Stimulated activated CD8-positive, alpha-beta memory T cell treated with anti-CD3 and anti-CD28 coated beads, Interleukin-4, amount 100 ng/mL, for 48 hours (primary cell): ENCODE data around the gene RPL28.

Experiments used
- DNase-seq: peaks from one replicate; pipeline ENCODE4 v3.0.0-alpha.2; 2020

Gene RPL28

DNA sequence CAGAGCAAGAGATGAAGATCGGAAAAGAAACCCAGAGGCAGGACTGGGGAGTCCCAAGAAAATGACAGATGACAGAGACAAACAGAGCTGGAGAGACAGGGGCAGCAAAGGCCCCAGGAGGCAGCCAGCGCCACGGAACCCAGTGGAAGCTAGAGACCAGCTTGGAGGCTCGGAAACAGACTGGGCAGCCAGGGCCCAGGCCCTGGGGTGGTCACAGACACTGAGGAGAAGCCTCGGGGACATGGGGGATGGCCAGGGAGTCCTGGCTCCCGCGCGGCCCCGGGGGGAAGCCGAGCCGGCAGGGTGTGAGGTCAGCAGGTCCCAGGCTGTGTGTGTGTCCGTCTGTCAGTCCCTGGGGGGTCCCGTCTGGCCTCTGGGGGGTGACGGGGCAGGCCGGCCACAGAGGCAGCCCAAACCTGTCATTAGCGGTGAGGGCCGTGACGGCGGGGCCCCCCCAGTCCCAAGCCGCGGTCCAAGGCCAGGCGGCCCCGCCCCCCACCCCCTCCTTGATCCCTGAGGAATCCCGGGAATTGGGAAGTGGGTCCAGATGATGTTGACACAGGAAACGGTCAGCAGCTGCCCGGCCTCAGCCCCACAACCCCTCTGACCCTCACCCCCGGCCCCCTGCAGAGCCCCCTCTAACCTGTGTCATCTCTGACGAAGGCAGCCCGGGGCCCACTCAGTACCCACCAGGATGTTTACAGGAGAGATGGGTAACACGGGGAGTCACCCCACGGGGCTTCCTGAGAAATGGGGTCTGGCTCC lies 11.6 kb upstream of the RPL28 start:
- DNase-seq, result no peak

DNA sequence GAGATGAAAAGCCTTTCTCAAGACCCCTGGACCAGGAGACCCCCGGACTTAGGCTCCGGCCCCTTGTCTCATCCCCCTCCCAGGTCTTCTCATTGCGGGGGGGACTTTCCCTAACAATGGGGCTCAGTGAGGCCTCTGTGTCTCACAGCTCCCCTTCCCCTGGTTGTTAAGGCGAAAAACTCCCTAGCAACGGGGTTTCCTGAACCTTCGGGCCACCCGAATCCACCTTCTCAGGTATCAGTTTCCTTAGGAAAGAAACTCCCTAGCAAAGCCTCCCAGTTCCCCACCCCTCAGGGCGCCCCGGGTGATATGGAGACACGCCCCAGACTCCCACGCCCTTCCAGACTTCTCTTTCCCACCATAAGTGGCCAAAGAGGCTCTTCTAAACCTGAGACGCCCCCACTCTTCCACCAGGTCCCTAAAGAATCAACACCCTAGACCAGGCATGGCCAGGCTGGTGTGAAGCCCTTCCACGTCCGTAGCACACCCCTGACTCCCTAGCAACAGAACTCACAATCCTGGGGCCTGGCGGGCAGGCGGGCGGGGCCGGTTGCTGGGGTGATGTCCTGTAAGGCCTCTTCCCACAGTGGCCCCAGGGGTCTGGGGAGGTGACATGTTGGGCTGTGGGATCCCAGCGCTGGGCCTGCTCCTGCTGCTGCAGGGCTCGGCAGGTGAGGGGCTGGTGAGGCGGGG lies 9.3 kb upstream of the RPL28 start, which contains the start of gene TMEM190:
Gene TMEM190, plus strand, starts transcription at position 586 of the 693 bp plus-strand sequence. Its CDS starts 28 bp downstream, at position 614.
- DNase-seq, result no peak

DNA sequence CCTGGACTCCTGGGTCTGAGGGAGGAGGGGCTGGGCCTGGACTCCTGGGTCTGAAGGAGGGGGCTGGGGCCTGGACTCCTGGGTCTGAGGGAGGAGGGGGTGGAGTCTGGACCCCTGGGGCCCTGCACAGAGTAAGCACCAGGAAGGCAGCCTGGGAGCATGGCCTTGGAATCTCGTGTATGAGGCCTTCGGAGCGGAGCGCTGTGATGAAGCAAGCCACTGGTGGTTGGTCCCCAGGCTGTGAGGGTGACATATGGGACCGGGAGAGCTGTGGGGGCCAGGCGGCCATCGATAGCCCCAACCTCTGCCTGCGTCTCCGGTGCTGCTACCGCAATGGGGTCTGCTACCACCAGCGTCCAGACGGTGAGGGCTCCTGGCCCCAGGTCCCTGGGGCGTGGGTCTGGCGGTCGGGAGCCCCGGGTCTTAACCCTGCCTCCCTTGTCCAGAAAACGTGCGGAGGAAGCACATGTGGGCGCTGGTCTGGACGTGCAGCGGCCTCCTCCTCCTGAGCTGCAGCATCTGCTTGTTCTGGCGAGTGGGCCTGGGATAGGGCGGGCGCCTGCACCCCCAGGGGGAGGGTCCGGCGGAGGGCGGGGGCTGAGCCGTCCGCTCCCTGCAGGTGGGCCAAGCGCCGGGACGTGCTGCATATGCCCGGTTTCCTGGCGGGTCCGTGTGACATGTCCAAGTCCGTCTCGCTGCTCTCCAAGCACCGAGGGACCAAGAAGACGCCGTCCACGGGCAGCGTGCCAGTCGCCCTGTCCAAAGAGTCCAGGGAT lies 8.2 kb upstream of the RPL28 start:
- no peak for DNase-seq

DNA sequence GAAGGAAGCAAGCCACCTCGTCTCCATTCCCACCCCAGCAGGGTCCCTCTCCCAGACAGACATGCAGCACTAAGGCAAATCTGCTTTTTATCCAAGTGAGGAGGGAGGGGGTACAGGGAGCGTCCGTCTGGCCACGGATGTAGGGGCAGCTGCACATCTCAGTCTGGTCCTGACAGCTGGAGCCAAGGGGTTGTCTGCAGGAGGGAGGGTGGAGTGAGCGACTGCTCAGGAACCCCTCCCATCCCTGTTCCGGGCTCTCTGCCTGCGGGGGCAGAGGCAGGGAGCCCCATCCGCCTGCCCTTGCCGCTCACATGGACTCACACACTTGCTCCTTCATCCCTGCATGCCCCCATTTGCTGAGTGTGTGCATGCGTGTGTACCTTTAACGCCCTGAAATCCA lies 6.6 kb upstream of the RPL28 start:
- DNase-seq, result no peak

DNA sequence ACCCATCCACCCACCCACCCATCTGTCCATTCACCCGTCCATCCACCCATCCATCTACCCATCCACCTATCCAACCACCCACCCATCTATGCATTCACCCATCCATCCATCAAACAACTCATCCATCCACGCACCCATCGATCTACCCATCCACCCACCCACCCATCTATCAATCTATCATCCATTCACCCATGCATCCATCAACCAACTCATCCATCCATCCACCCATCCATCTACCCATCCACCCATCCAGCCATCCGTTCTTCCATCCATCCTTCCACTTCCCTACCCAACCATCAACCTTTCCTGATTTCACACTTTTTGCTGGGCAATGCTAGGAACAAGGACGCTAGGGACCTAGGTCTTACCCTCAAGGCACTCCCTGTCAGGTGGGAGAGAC lies 3.7 kb upstream of the RPL28 start:
- DNase-seq, result no peak

DNA sequence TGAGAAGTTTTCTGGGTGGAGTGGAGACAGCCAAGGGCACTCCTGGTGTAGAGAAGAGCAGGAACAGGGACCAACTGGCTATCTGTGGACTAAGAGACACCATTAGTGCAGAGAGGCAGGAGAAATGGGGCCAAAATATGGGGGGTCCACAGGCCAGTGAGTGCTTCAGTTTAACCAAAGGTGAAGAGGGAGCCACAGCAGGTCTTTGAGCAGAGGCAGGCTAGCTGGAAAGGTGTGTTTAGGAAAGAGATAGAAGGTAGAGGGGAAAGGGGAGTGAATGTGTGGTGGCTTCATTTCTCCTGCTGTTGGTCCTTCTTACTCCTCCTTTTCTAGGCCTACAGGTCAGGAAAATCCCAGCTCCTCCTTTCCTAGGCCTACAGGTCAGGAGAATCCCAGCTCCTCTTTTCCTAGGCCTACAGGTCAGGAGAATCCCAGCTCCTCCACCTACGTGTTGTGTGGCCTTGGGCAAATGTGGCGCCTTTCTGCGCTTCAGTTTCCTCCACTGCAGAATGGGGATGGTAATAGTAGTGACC lies 3.1 kb upstream of the RPL28 start:
- DNase-seq, result no peak

DNA sequence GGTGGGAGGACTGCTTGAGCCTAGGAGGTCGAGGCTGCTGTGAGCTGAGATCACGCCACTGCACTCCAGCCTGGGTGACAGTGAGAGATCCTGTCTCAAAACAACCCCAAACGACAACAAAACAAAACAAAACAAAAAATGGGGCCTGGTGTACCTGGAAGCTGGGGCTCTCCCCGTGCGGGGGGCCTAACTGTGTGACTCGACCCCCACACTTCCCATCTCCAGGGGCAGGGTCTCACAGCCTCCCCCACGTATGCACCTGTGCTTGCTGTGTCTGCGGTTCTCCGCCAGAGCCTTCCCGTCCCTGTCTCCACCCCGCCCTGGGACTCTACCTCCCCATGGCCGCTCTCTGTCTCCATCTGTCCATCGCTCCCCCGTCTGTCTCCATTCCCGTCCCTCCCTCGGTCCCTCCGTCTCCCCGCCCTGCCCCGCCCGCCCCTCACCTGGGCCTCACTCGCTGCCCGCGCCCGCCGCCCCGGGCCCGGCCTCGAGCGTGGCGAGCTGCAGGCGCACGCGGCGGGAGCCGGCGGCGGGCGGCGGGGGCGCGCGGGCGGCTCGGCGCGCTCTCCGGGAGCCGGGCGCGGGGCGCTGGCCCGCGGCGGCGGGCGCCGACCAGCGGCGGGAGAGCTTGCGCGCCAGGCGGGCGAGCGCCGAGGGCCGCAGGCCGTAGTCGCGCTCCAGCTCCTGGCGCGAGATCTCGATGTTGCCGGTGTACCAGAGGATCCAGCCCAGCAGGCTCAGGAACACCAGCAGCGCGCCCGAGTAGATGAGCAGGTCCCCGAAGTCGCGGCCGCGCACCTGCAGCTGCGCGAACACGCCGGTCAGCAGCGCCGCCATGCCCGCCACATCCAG lies 2.2 kb upstream of the RPL28 start:
- DNase-seq, result peak; percentile 72

DNA sequence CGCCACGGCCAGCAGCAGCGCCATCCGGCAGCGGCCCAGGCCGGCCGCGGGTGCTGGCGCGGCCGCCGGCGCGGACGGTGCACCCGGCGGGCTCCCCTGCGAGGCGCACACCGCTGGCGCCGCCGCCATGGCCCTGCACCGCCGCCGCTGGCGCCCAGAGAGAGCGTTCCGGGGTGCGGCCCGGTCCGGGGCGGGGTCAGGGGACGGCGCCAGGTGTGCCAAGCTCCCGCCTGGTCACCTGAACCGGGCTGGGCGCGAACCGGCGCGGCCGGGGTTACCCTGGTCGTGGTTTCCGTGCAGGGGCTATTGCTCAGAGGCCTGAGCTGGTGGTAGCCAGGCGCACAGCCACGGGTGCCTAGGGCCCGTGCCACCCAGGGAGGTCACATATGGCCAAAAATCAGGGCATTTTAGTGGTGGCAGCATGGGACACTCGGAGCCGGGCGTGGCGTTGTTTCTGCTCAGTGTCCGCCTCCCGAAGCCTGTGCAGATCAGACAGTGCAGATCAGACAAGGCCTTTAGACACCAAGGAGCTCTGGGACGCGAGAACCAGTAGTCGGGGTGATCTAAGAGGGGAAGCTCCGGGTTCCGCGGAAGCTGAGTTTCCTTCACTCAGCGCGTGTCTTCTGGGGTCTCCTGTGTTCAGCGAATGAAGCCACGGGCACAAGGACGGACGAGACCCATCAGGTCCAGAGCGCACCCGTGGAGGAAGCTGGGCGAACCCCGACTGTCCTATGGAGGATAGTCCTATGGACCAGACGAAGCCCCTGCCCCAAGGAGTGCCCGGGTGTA lies 1.4 kb upstream of the RPL28 start, which contains the start of gene TMEM238:
Gene TMEM238, minus strand, starts transcription at position 162 of the 789 bp plus-strand sequence. Its CDS starts 33 bp downstream, at position 129.
- DNase-seq, result peak; percentile 64

DNA sequence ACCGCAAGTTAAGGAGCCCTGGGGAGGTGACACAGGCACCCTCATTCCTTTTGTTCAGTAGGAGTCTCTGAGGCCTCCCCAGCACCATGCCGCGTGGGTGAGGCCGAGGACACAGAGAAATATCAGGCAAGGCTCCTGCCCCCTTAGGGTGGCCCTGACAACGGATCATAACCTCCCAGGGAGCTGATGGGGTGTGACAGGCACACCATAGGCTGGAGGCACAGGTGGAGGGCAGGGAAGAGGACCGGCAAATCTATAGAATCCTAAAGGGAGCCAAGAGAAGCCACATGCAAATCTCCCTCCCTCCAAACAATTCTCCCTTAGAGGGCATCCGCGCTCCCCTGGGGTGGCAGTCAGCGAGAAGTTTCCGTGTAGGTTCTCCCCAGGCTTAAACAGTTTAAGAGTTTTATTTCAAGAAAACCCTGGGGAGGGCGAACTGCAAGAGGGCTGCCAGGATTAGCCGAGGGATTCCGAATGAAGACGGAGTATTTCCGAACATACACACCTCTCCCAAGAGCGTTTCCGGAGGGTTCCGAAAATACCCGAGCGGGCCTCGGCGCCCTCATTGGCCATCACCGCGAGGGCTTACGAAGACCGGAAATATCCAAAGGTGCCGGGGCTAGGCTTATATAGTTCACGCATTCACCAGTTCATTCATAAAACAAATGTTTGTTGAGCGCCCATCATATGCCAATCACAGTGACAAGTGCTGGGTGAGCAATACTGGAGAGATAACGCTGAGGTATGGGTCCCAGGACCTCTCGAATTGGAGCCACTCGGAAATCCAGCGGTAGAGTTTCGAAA lies 610 bp upstream of the RPL28 start:
- DNase-seq, result peak; percentile 97

DNA sequence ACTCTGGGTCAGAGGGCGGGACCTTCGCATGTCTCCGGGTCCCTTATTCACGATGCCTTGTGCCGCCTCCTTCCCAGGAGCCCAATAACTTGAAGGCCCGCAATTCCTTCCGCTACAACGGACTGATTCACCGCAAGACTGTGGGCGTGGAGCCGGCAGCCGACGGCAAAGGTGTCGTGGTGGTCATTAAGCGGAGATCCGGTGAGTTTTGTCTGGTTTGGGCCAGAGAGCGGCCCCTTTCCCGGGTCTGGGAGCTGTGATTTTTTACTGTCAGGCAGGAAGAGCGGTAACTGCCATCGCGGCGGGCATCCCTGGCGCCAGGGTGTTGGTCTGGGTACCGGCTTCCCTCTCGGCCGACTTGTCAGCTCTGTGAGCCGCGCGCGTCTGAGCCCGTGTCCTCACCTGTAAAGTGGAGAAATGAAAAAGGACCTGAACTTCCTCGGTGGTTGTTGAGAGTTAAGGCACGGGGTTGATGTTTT lies 800 bp downstream of the RPL28 start:
- no peak for DNase-seq

DNA sequence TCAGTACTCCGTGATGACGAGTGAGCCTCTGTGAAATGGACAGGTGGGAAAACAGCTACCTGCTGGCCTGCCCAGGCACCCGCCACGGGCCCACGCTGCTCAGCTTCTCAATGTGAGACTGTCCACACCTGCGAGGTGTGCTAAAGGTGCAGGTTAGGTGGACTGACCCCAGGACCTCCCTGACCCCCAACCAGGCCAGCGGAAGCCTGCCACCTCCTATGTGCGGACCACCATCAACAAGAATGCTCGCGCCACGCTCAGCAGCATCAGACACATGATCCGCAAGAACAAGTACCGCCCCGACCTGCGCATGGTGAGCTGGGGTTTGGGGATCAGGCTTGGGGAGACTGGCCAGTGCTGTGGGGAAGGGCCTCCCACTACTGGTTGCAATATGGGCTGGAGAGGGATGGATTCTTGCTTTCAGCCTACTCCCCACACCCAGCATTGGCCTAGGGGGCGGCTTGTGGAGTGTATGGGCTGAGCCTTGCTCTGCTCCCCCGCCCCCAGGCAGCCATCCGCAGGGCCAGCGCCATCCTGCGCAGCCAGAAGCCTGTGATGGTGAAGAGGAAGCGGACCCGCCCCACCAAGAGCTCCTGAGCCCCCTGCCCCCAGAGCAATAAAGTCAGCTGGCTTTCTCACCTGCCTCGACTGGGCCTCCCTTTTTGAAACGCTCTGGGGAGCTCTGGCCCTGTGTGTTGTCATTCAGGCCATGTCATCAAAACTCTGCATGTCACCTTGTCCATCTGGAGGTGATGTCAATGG lies 2.2 kb downstream of the RPL28 start:
- no peak for DNase-seq

DNA sequence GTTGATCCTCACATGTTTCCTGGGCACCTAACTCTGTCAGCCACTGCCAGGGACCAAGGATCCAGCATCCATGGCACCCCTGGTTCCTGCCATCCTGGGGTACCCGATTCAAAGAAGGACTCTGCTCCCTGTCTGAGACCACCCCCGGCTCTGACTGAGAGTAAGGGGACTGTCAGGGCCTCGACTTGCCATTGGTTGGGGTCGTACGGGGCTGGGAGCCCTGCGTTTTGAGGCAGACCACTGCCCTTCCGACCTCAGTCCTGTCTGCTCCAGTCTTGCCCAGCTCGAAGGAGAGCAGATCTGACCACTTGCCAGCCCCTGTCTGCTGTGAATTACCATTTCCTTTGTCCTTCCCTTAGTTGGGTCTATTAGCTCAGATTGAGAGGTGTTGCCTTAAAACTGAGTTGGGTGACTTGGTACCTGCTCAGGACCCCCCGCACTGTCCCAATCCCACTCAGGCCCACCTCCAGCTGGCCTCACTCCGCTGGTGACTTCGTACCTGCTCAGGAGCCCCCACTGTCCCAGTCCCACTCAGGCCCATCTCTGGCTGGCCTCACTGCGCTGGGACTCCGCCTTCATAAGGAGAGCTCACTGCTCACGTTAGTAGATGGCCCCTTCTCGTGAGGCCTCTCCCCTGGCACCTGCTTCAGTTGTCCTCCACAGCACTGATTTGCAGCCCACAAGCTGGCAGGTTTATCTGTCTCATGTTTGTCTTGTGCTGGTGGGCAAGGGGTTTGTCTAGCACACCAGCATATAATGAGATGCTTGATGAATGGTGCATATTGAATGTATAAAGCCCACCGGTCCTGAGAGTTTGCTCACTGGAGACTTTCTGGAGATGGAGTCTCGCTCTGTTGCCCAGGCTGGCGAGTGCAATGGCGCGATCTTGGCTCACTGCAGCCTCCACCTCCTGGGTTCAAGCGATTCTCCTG lies 3.9 kb downstream of the RPL28 start:
- DNase-seq, result no peak

DNA sequence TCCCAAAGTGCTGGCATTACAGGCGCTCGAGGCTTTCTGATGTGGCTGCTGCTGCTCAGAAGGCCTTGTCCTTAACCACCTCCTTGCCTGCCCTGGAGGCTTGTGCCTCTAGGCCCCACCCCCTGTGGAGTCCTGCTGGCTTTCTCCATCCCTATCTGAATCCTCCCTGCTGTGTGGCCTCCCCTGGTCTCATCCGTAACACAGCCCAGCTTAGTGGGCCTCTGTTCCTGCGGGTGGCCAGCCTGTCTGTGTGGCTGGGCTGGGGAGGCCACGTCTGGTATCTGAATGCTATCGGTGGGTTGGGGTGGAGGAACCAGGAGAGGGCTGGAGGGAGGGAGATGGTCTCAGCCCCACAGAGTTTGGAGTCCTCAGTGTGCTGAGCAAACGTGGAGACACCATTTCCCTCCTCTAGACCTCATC lies 4.7 kb downstream of the RPL28 start:
- no peak for DNase-seq

DNA sequence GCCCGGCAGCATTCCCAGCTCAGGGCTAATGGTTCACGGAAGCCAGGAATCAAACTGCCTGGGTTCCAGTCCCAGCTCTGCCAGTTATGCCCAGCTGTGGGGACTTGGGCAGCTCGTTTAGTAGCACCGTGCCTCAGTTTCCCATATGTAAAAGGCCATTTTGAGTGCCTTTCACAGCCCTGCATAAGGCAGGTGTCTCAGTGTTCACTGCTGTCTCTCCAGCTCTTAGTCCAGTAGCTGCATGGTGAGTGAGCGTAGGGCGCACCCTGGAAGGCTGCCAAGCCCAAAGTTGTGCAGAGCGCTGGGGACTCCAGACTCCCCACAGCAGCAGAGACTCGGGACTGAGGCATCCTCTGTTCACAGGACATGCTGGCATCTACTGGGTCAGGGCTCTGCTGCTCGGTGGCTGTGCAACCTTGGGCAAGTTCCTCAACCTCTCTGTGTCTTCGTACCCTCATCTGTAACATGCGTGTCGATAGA lies 5.5 kb downstream of the RPL28 start:
- DNase-seq, result no peak

DNA sequence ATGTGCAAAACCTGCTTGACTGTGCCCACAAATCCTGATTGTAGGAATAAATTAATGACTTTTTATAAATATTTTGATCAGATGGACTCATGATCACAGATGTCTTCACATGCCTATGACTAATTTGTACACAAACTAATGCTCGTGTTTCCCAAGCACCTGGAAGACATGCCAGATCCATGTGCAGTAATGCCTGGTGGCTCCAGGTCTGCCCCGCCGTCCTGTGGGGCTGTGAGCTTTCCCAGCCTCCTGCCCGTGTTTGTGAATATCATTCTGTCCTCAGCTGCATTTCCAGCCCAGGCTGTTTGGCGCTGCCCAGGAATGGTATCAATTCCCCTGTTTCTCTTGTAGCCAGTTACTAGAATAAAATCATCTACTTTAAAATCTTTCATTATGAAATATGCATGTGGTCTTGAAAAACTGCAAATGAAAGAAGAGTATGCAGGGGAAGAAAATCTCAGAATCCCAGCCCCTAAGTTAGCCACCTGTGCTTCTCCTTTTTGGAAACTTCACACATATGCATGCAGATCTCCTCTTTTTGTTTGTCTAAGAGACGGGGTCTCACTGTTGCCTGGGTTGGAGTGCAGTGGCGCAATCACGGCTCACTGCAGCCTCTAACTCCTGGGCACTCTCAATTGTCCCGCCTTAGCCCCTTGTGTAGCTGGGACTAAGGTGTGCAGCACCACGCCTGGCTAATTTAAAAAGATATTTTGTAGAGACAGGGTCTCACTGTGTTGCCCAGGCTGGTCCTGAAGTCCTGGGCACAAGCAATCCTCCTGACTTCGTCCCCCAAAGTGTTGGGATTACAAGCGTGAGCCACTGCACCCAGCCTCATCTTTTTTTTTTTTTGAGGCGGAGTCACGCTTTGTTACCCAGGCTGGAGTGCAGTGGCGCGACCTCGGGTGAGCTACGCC lies 6.2 kb downstream of the RPL28 start:
- no peak for DNase-seq

DNA sequence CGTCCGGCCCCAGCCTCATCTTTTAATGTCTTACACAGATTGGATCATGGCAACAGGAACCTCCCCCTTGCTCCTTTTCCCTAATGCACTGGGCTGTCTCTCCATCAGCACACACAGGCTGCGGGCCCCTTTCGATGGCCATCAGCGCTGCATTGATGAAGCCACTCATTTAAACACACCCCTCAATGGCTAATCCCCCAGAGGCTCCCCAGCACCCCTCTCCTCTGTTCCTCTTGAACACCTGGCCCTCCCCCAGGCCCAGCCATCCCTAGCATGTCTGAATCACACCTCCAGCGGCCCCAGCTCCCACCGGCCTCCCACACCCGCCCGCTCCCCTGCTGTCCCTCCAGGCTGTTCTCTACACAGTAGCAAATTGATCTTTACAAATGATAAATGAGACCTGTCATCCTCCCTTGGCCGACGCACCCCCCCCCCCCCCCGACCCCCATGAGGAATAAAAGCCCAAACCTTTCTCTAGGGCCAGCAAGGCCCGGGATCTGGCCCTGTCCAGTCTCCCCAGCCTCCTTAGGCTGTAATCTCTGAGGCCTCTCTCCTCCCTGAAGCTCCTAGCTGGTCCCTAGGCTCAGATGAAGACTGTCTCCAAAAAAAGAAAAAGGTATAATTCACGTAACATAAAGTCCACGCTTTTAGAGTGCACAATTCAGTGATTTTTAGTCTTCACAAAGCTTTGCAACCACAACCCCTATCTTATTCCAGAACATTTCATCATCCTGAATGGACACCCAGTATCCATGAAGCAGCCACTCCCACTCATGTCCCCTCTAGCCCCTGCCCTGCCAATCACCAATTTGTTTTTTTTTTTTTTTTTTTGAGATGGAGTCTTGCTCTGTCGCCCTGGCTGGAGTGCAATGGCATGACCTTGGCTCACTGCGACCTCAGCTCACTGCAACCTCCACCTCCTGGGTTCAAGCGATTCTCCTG lies 7.4 kb downstream of the RPL28 start:
- no peak for DNase-seq
